AG09319 (cell line): ENCODE results near the gene ARHGDIG.

Experiments used
- DNase-seq: peaks from one replicate; pipeline ENCODE4 v3.0.0-alpha.2; 2010; ENCODE audit warnings: low read depth; ENCODE audit errors: extremely low read depth
- TF ChIP-seq, protein P1 (sequence below): IDR thresholded peaks from 2 replicates; pipeline ENCODE4 v1.5.1; 2011; ENCODE audit warnings: low read depth, mild to moderate bottlenecking, inconsistent platforms, low read length, moderate library complexity

Gene ARHGDIG

GRCh38 chr16:276426-277077 is 3.8 kb upstream of the ARHGDIG start:
- DNase-seq, result no peak
- TF ChIP-seq, protein P1, sequence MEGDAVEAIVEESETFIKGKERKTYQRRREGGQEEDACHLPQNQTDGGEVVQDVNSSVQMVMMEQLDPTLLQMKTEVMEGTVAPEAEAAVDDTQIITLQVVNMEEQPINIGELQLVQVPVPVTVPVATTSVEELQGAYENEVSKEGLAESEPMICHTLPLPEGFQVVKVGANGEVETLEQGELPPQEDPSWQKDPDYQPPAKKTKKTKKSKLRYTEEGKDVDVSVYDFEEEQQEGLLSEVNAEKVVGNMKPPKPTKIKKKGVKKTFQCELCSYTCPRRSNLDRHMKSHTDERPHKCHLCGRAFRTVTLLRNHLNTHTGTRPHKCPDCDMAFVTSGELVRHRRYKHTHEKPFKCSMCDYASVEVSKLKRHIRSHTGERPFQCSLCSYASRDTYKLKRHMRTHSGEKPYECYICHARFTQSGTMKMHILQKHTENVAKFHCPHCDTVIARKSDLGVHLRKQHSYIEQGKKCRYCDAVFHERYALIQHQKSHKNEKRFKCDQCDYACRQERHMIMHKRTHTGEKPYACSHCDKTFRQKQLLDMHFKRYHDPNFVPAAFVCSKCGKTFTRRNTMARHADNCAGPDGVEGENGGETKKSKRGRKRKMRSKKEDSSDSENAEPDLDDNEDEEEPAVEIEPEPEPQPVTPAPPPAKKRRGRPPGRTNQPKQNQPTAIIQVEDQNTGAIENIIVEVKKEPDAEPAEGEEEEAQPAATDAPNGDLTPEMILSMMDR, result no peak

DNA sequence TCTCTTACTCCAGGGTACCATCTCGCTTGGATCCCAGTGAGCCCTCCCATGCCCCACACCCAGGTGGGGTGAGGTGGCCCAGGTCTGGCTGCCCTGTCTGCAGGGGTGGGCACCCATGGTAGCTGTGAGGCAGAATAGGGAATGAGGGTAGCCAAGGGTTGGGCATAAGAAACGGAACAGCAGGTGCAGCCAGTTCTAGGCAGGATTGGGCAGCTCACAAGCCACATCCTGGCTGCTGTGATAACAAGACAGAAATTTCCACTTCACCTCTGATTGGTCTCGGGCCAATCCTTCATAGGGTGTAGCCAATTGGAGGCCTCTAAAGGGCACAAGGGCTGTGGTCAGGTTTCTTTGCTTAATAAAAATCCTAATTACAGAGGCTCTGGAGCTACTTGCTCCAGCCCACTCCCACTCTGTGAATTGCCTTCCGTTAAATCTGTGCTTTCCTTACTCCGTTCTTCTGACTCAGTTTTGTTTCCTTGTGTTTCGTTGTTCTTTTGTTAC is 1.5 kb upstream of the ARHGDIG start:
- TF ChIP-seq, protein P1, result no peak
- no peak for DNase-seq

GRCh38 chr16:279531-279930 is 860 bp upstream of the ARHGDIG start:
- DNase-seq, result no peak
- TF ChIP-seq, protein P1, result no peak

DNA sequence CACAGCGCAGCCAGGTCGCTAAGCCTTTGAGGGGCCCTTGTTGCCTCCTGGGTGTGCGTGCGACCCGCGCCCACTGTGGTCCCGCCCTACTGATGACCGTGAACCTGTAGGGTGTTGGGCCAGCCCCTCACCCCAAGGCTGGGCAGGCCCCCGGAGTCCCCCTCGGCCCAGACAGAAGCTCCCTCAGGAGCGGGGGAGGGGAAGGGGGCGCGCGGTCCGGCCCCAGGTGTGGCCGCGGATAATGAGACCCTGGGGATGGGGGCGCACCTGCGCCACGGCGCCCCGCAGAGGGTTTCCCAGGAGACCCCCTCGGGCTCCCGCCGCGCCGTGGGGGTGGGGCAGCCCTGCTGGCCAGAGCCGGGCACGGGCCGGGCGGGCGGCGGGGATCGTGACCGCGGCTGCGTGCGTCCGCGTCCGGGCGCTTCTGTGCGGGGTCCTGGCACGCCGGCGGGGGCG is 358 bp upstream of the ARHGDIG start:
- TF ChIP-seq, protein P1, result no peak
- no peak for DNase-seq

- TF ChIP-seq, protein P1, result no peak
- DNase-seq, result no peak
Measured at GRCh38 chr16:280991-281659, 734 bp downstream of the ARHGDIG start.

DNA sequence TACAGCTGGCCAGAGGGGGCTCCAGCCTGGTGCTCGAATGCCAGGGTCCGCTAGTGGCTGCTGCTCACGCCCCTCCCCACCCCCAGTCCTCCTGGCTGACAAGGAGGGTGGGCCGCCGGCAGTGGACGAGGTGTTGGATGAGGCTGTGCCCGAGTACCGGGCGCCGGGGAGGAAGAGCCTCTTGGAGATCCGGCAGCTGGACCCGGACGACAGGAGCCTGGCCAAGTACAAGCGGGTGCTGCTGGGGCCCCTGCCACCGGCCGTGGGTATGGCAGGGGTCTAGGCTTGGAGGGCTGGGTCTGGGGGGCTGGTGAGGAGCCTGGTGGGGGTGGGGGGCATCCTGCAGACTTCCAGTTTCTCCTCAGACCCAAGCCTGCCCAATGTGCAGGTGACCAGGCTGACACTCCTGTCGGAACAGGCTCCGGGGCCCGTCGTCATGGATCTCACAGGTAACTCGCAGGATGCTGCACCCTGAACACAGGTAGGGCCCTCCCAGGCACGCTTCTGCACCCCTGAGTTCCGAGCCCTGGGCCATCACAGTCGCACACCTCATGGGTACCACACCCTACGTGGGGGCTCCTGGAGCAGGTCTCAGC is 1.4 kb downstream of the ARHGDIG start:
- TF ChIP-seq, protein P1, result no peak
- DNase-seq, result no peak

- TF ChIP-seq, protein P1, result no peak
Measured at GRCh38 chr16:282491-282890, 2.1 kb downstream of the ARHGDIG start.

More at GRCh38 chr16:282491-282890, 2.1 kb downstream of the ARHGDIG start:
- DNase-seq, result no peak
